NT2/D1 (cell line): ENCODE results near the gene SRL.

ENCODE experiments used
- YY1 ChIP-seq: IDR thresholded peaks from 2 replicates; pipeline ENCODE4 v1.6.1; 2011; ENCODE audit not compliant: insufficient read length, insufficient read depth
- ZNF274 ChIP-seq: IDR thresholded peaks from 2 replicates; pipeline ENCODE4 v1.6.1; 2011; ENCODE audit warnings: mild to moderate bottlenecking, low read depth, low read length

GRCh38 chr16:4202615-4203345 is 39.1 kb downstream of the SRL start:
- TF ChIP-seq ZNF274: no peak
- TF ChIP-seq YY1: no peak
